Amniotic epithelial cell (primary cell): ENCODE measurements around the gene FCF1.
"Not testable (repeated sequence)": the region's sequence is repeated elsewhere in the genome, so short reads cannot be mapped to it uniquely, and the experiment has no call there.

Experiments
- DNase-seq: peaks from one replicate; pipeline ENCODE4 v3.0.0-alpha.2; 2010; ENCODE audit warnings: low read depth

The FCF1 gene

GRCh38 chr14:74702293-74702692, 10.7 kb upstream of the FCF1 start:
- DNase-seq = no peak

DNA sequence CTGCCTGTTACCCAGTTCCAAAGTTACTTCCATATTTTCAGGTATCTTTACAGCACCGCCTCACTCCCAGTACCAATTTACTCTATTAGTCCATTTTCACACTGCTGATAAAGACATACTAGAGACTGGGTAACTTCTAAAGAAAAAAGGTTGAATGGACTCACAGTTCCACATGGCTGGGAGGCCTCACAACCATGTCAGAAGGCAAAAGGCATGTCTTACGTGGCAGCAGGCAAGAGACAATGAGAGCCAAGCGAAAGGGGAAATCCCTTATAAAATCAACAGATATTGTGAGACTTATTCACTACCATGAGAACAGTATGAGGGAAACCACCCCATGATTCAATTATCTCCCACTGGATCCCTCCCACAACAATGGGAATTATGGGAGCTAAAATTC, 9.9 kb upstream of the FCF1 start:
- DNase-seq = no peak

GRCh38 chr14:74704656-74705055, 8.3 kb upstream of the FCF1 start:
- peak; percentile 82 for DNase-seq

- DNase-seq = no peak
These were observed 7.1 kb upstream of the FCF1 start for GRCh38 chr14:74705613-74706500.

GRCh38 chr14:74710480-74710879, 2.5 kb upstream of the FCF1 start:
- no peak for DNase-seq

DNA sequence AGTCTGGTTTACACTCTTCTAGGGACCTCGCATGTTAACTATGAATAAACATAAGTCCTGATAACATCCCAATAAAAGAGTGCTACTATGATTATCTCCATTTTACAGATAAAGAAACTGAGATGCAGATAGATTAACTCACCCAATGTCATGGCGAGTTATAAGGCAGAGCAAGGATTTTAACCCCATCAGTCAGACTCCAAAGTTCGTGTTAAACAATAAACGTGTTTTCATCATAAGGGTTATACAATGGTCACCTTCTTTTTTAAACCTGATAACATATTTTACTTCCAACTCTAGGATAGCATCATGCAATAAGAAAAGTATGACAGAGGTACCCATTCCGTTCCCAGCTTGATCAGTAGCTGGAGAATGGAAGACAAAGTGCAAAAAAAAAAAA, 1.3 kb upstream of the FCF1 start:
- no peak for DNase-seq

DNA sequence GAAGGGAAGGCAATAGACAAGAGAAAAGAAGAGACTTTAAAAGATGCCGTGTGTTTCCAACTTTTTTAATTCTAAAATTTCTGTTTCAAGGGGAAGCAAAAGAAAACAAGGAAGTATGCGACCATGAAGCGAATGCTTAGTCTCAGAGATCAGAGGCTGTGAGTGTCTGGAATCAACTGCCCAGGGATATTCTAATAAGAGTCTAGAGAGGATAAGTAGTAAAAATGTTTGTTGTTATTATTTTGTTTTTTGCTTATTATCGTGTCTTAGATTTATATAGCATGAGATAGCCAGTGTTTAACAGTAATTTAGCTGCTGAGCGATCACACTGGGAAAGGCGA, 421 bp downstream of the FCF1 start:
- DNase-seq = no peak

DNA sequence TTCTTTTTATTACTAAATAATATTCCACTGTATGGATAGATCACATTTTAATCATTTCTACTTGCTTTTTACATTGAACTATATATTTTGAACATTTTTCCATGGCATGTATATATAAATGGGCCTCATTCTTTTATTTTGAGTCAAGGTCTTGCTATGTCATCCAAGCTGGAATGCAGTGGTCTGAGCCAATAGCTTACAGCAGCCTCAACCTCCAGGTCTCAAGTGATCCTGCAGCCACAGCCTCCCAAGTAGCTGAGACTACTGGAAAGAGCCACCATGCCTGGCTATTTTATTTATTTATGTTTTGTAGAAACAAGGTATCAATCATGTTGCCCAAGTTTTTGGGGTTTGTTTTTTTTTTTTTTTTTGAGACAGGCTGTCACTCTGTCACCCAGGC, 7.6 kb downstream of the FCF1 start:
- peak; percentile 47 for DNase-seq

DNA sequence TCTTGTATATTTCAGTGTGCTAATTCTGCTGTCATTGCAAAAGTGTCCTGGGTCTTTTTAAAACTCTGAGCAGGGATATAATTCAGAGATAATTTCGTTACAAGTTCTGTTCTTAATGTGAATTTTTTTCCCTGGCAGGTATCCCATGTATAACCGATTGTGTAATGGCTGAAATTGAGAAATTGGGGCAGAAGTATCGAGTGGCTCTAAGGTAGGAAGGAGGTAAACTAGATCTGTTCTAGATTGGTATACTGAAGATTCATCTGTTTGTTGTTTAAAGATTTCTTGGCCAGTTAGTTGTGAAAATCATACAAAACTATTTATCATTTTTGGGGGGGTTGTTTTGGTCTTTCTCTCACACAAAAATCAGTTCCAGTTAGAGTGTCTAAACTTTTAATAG, 10.2 kb downstream of the FCF1 start:
- no peak for DNase-seq

DNA sequence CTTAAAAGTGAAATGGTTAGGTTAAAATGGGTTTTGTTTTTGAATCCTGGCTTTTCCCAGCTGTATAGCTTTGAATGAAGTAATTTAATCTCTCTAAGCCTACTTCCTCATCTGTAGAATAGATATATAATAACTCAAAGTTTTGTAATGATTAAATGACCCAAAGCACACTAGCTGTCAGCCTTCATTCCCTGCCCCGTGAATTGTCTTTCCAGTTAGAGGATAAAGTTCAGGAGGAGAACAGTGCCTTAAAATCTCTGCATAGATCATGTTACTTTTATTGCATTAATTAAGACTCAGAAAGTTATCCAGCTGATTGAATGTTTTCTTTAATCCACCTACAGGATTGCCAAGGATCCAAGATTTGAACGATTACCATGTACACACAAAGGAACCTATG, 19.4 kb downstream of the FCF1 start:
- no peak for DNase-seq

DNA sequence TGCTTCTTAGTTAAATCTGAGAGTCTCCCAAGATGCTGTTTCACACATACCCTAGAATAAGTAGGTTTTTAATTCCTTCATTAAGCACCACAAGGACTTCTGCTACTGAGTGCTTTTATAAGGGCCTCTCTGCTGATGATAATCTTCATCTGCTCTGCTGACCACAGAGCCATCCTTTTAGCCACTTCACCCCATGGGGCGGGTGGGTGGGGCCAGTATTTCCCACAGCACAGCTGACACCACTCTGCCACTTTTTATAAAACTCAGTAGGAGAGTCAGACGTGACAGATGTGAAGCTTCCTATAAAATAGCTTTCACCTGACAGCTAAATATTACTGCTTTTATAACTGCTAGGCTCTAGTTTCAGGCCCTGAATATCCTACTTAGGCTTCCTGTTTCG, 20.3 kb downstream of the FCF1 start:
- no peak for DNase-seq

- DNase-seq = no peak
These were observed 22.2 kb downstream of the FCF1 start for GRCh38 chr14:74735125-74735524.

- peak; percentile 46 for DNase-seq
These were observed 24.9 kb downstream of the FCF1 start for GRCh38 chr14:74737753-74738325.

DNA sequence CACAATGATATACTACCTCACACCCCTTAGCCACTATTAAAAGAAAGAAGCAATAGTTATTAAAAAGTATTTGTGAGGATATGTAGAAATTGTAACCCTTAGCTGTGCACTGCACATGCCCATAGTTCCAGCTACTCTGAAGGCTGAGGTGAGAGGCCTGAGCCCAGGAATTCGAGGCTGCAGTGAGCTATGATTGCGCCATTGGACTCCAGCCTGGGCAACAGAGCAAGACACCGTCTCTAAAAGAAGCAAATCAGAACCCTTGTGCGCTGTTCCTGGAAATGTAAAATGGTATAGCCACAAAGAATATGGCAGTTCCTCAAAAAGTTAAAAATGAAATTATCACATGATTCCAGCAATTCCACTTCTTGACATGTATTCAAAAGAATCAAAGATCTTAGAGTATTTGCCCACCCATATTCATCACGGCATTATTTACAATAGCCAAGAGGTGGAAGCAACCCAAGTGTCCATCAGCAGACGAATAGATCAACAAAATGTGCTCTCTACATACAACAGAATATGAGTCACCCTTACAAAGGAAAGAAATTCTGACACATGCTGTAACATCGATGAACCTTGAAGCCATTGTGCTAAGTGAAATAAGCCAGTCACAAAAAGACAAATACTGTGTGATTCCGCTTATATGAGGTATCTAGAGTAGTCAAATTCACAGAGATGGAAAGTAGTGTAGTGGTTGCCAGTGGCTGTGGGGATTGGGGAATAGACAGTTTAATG, 26.5 kb downstream of the FCF1 start:
- DNase-seq = no peak

- no peak for DNase-seq
These were observed 34.3 kb downstream of the FCF1 start for GRCh38 chr14:74747237-74747636.

DNA sequence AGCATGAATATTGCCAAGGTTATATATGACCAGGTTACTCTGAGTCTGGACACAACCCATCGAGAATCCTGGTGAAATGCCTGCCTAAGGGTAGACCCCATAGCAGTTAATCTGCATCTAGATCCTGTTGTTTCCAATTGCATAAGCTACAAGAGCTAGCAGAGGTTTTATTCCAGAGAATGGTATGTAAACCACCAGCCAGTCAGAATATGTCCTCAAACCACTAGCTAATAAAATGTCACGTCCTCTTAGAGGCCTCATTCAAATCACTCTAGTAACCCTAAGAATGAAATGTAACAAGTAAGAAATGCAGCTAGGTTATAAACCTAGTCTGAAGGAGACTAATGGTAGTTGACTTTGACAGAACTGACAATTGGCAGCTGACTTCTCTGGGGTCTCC, 41.2 kb downstream of the FCF1 start:
- DNase-seq = no peak

GRCh38 chr14:74754899-74755298, 42.0 kb downstream of the FCF1 start:
- no peak for DNase-seq

- no peak for DNase-seq
These were observed 43.4 kb downstream of the FCF1 start for GRCh38 chr14:74756326-74756725.

GRCh38 chr14:74758505-74758904, 45.6 kb downstream of the FCF1 start:
- DNase-seq = not testable (repeated sequence)

GRCh38 chr14:74762917-74763802, 50.2 kb downstream of the FCF1 start, which contains the start of gene YLPM1:
Gene YLPM1, plus strand, starts transcription at chr14:74763316. Its CDS starts 174 bp downstream, at chr14:74763490.
- DNase-seq = peak; percentile 98

GRCh38 chr14:74763803-74764531, 51.0 kb downstream of the FCF1 start:
- DNase-seq = peak; percentile 19
